ENCODE data around the gene MAPK8.

DNA sequence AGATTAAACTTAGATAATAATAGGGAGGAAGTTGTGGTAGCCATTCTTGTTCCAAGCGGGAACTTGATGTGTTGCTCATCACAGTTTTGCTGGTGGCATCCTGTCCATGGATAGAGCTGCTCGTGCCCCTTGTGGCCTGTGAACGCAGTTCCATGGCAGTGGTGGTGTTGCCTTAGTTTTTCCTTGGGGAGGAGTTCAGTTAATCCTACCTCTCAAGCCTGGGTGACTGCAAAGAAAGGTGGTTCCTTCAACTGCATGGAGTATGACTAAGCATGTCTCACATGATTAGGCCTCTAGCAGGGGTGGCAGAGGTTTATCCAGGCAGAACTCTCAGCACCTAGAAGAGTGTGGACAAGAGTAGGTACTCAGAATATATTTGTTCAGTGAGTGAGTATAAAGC is 99.7 kb downstream of the MAPK8 start:
- no peak for TF ChIP-seq CEBPB (IDR thresholded peaks at IDR 0.05)
- TF ChIP-seq, protein P1, sequence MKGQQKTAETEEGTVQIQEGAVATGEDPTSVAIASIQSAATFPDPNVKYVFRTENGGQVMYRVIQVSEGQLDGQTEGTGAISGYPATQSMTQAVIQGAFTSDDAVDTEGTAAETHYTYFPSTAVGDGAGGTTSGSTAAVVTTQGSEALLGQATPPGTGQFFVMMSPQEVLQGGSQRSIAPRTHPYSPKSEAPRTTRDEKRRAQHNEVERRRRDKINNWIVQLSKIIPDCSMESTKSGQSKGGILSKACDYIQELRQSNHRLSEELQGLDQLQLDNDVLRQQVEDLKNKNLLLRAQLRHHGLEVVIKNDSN (IDR thresholded peaks at IDR 0.05): no peak
- TF ChIP-seq, protein P2, sequence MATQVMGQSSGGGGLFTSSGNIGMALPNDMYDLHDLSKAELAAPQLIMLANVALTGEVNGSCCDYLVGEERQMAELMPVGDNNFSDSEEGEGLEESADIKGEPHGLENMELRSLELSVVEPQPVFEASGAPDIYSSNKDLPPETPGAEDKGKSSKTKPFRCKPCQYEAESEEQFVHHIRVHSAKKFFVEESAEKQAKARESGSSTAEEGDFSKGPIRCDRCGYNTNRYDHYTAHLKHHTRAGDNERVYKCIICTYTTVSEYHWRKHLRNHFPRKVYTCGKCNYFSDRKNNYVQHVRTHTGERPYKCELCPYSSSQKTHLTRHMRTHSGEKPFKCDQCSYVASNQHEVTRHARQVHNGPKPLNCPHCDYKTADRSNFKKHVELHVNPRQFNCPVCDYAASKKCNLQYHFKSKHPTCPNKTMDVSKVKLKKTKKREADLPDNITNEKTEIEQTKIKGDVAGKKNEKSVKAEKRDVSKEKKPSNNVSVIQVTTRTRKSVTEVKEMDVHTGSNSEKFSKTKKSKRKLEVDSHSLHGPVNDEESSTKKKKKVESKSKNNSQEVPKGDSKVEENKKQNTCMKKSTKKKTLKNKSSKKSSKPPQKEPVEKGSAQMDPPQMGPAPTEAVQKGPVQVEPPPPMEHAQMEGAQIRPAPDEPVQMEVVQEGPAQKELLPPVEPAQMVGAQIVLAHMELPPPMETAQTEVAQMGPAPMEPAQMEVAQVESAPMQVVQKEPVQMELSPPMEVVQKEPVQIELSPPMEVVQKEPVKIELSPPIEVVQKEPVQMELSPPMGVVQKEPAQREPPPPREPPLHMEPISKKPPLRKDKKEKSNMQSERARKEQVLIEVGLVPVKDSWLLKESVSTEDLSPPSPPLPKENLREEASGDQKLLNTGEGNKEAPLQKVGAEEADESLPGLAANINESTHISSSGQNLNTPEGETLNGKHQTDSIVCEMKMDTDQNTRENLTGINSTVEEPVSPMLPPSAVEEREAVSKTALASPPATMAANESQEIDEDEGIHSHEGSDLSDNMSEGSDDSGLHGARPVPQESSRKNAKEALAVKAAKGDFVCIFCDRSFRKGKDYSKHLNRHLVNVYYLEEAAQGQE (IDR thresholded peaks at IDR 0.05; ENCODE audit: low read depth): no peak
- TF ChIP-seq RAD21 (IDR thresholded peaks at IDR 0.05; ENCODE audit: low read depth): no peak
- TF ChIP-seq, protein P3, sequence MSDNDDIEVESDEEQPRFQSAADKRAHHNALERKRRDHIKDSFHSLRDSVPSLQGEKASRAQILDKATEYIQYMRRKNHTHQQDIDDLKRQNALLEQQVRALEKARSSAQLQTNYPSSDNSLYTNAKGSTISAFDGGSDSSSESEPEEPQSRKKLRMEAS (IDR thresholded peaks at IDR 0.05): no peak

Measured in Ishikawa (cell line).